ENCODE data around the gene PRAMEF27.
"Not testable (repeated sequence)": the region's sequence is repeated elsewhere in the genome, so short reads cannot be mapped to it uniquely, and the experiment has no call there.

Gene PRAMEF27

GRCh38 chr1:13056475-13056874 lies at the start of gene PRAMEF27:
TSS of gene PRAMEF27 (minus strand) at chr1:13056575. CDS start at chr1:13053659, 2,916 bp downstream.
- H3K27me3 ChIP-seq (ENCODE audit: insufficient read depth, low read length); H3K36me3 ChIP-seq (ENCODE audit: insufficient read depth, low read length); H2AFZ ChIP-seq (ENCODE audit: low read length, unreplicated experiment); H3K79me2 ChIP-seq (ENCODE audit: control insufficient read depth, insufficient read depth, low read length, unreplicated experiment); H3K27ac ChIP-seq (ENCODE audit: low read depth, low read length); H3K4me3 ChIP-seq (ENCODE audit: low read depth, low read length); H3K4me1 ChIP-seq (ENCODE audit: control insufficient read depth, insufficient read depth, low read length, unreplicated experiment): not testable (repeated sequence)

- H3K27me3 ChIP-seq (ENCODE audit: insufficient read depth, low read length); H3K79me2 ChIP-seq (ENCODE audit: control insufficient read depth, insufficient read depth, low read length, unreplicated experiment); H2AFZ ChIP-seq (ENCODE audit: low read length, unreplicated experiment); H3K4me1 ChIP-seq (ENCODE audit: control insufficient read depth, insufficient read depth, low read length, unreplicated experiment); H3K27ac ChIP-seq (ENCODE audit: low read depth, low read length); H3K4me3 ChIP-seq (ENCODE audit: low read depth, low read length); H3K36me3 ChIP-seq (ENCODE audit: insufficient read depth, low read length): not testable (repeated sequence)
These were observed 14.1 kb upstream of the PRAMEF27 start, which contains the start of gene PRAMEF25 for GRCh38 chr1:13070474-13070873. TSS of gene PRAMEF25 (plus strand) at chr1:13070774. CDS start at chr1:13073694, 2,920 bp downstream.

- H2AFZ ChIP-seq (ENCODE audit: low read length, unreplicated experiment); H3K79me2 ChIP-seq (ENCODE audit: control insufficient read depth, insufficient read depth, low read length, unreplicated experiment); H3K27ac ChIP-seq (ENCODE audit: low read depth, low read length); H3K27me3 ChIP-seq (ENCODE audit: insufficient read depth, low read length); H3K36me3 ChIP-seq (ENCODE audit: insufficient read depth, low read length); H3K4me1 ChIP-seq (ENCODE audit: control insufficient read depth, insufficient read depth, low read length, unreplicated experiment); H3K4me3 ChIP-seq (ENCODE audit: low read depth, low read length): not testable (repeated sequence)
These were observed 36.5 kb downstream of the PRAMEF27 start for GRCh38 chr1:13019846-13020245.

- H3K27ac ChIP-seq (ENCODE audit: low read depth, low read length); H3K27me3 ChIP-seq (ENCODE audit: insufficient read depth, low read length); H3K79me2 ChIP-seq (ENCODE audit: control insufficient read depth, insufficient read depth, low read length, unreplicated experiment); H3K36me3 ChIP-seq (ENCODE audit: insufficient read depth, low read length); H3K4me3 ChIP-seq (ENCODE audit: low read depth, low read length); H3K4me1 ChIP-seq (ENCODE audit: control insufficient read depth, insufficient read depth, low read length, unreplicated experiment); H2AFZ ChIP-seq (ENCODE audit: low read length, unreplicated experiment): not testable (repeated sequence)
These were observed 44.4 kb downstream of the PRAMEF27 start for GRCh38 chr1:13011932-13012331.

GRCh38 chr1:13009348-13009747 lies 47.0 kb downstream of the PRAMEF27 start:
- H3K36me3 ChIP-seq (ENCODE audit: insufficient read depth, low read length); H3K27ac ChIP-seq (ENCODE audit: low read depth, low read length); H2AFZ ChIP-seq (ENCODE audit: low read length, unreplicated experiment); H3K4me3 ChIP-seq (ENCODE audit: low read depth, low read length); H3K79me2 ChIP-seq (ENCODE audit: control insufficient read depth, insufficient read depth, low read length, unreplicated experiment); H3K27me3 ChIP-seq (ENCODE audit: insufficient read depth, low read length); H3K4me1 ChIP-seq (ENCODE audit: control insufficient read depth, insufficient read depth, low read length, unreplicated experiment): not testable (repeated sequence)

- not testable (repeated sequence) for H3K79me2 ChIP-seq (ENCODE audit: control insufficient read depth, insufficient read depth, low read length, unreplicated experiment); H3K27me3 ChIP-seq (ENCODE audit: insufficient read depth, low read length); H3K4me3 ChIP-seq (ENCODE audit: low read depth, low read length); H3K36me3 ChIP-seq (ENCODE audit: insufficient read depth, low read length); H3K27ac ChIP-seq (ENCODE audit: low read depth, low read length); H3K4me1 ChIP-seq (ENCODE audit: control insufficient read depth, insufficient read depth, low read length, unreplicated experiment); H2AFZ ChIP-seq (ENCODE audit: low read length, unreplicated experiment)
These were observed 50.6 kb downstream of the PRAMEF27 start for GRCh38 chr1:13005732-13006131.
